ENCODE results near the gene CAMTA1.
A peak's percentile ranks its signal among the peaks of the same experiment; 100 is the strongest.

Gene CAMTA1

GRCh38 chr1:7248549-7249199 is 463.4 kb downstream of the CAMTA1 start:
- DNase-seq = no peak

- no peak for DNase-seq
Measured at GRCh38 chr1:7249516-7249915, 464.3 kb downstream of the CAMTA1 start.

GRCh38 chr1:7250176-7250575 is 464.9 kb downstream of the CAMTA1 start:
- DNase-seq = no peak

GRCh38 chr1:7250597-7251453 is 465.6 kb downstream of the CAMTA1 start:
- DNase-seq = no peak

GRCh38 chr1:7251454-7251800 is 466.2 kb downstream of the CAMTA1 start:
- DNase-seq = no peak

- DNase-seq = no peak
Measured at GRCh38 chr1:7252411-7253117, 467.3 kb downstream of the CAMTA1 start.

GRCh38 chr1:7253118-7253480 is 467.8 kb downstream of the CAMTA1 start:
- DNase-seq = no peak

- no peak for DNase-seq
Measured at GRCh38 chr1:7253988-7254587, 468.8 kb downstream of the CAMTA1 start.

- DNase-seq = no peak
Measured at GRCh38 chr1:7255303-7256058, 470.2 kb downstream of the CAMTA1 start.

GRCh38 chr1:7256526-7256925 is 471.3 kb downstream of the CAMTA1 start:
- DNase-seq = no peak

- DNase-seq = no peak
Measured at GRCh38 chr1:7257225-7257624, 472.0 kb downstream of the CAMTA1 start.

GRCh38 chr1:7258589-7259135 is 473.4 kb downstream of the CAMTA1 start:
- no peak for DNase-seq

GRCh38 chr1:7259955-7260354 is 474.7 kb downstream of the CAMTA1 start:
- DNase-seq = no peak

GRCh38 chr1:7261490-7261889 is 476.2 kb downstream of the CAMTA1 start:
- DNase-seq = no peak

- DNase-seq = peak; percentile 93
Measured at GRCh38 chr1:7262611-7263010, 477.4 kb downstream of the CAMTA1 start.

- DNase-seq = no peak
Measured at GRCh38 chr1:7263021-7263960, 478.0 kb downstream of the CAMTA1 start.

- DNase-seq = no peak
Measured at GRCh38 chr1:7264101-7264500, 478.8 kb downstream of the CAMTA1 start.

- DNase-seq = no peak
Measured at GRCh38 chr1:7265771-7266371, 480.6 kb downstream of the CAMTA1 start.

GRCh38 chr1:7266561-7266960 is 481.3 kb downstream of the CAMTA1 start:
- DNase-seq = no peak

- DNase-seq = no peak
Measured at GRCh38 chr1:7267493-7267892, 482.2 kb downstream of the CAMTA1 start.

- DNase-seq = no peak
Measured at GRCh38 chr1:7268983-7269382, 483.7 kb downstream of the CAMTA1 start.

Data from NCI-H1105 treated with DMSO at 0.1 percent for 48 hours (cell line).